Right lobe of liver (tissue), 4 donors: ENCODE results near the gene COMT.

Experiments
- CTCF ChIP-seq, 4 donors: fragments of 200-600 bp in 3 of 4; fragments of 450-650 bp in 1 of 4; IDR thresholded peaks; one replicate each; pipeline versions ENCODE4 v1.5.1 to v1.8.0; 2016 to 2022; ENCODE audit warnings: antibody characterized with exemption in 4 of 4, mild to moderate bottlenecking in 2 of 4
- POLR2A ChIP-seq: fragments of 450-650 bp; IDR thresholded peaks from one replicate; pipeline ENCODE4 v1.6.1; 2017; ENCODE audit warnings: antibody characterized with exemption, mild to moderate bottlenecking
- donor health status: DM: no; HTN: no; CAD: no.
- donor health status: DM: no; HTN: no; CAD: no.
- donor health status: DM: no; HTN: yes; CAD: no.

DNA sequence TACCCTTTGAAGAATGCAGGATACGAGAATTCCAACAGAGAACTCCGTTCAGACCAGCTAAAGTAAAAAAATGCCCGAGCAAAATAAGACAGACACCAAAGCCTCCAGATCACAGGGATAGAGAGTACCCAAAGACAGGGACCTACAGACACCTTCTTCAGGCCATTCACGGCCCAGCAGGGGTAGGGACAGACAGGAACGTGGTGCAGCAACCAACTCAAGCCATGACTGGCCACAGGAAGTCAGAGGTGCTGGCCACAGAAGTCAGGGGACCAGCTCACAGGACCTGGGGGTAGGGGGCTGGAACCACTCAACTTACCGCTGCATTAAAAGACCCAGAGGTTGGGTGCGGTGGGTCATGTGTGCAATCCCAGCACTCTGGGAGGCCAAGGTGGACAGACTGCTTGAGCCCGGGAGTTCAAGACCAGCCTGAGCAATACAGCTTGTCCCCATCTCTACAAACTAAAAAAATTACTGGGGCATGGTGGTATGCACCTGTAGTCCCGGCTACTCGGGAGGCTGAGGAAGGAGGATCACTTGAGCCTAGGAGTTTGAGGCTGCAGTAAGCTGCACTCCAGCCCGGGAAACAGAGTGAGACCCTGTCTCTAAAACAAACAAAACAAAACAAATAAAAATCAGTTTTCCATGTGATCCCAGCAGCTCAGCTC, 39.9 kb upstream of the COMT start:
- TF ChIP-seq CTCF (IDR thresholded peaks at IDR 0.05): no peak
- TF ChIP-seq POLR2A: no peak
